ENCODE results near the gene GGA2.
"Not testable (repeated sequence)": the region's sequence is repeated elsewhere in the genome, so short reads cannot be mapped to it uniquely, and the experiment has no call there.

Gene GGA2

GRCh38 chr16:23524886-23525285 lies 14.6 kb upstream of the GGA2 start:
- no peak for DNase-seq (ENCODE audit: low spot score)

DNA sequence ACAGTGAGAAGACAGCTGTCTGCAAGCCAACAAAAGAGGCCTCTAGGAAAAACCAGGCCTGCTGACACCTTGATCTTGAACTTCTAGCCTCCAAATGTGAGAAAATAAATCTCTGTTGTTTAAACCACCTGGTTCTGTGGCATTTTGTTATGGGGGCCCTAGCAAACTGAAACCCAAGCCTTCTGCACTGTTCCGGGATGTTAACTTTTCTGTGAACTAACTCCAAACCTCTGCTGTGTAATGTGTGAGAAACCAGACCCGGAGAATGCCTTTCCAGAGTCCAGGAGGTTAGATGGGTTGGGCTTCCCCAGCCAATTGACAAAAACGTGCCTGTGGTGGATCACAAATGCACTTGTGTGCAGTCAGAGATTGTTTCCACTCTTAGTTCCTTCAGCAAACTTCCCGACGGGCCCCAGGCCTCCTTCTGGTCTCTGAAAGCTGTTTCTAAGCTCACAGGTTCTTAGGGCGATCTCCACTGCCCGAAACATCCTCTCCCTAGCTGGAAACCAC lies 13.6 kb upstream of the GGA2 start:
- no peak for DNase-seq (ENCODE audit: low spot score)

DNA sequence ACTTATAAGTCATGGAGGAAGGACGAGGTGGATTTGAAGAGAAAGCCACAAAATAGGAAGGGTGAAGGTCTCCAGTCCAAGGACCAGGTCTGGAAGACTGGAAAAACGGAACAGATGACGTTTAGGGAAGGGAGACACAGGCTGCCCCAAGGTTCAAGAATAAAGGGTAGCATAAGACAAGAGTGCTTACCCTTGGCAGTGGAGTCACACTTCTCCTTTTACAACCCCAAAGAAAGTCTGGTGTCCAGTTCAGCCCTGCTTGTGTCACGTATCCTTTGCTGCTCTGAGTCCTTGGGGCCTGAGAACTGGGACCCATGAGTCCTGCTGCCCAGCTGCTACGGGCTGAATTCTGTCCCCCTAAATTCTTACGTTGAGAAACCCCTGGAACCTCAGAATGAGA lies 13.0 kb upstream of the GGA2 start:
- DNase-seq (ENCODE audit: low spot score): no peak

GRCh38 chr16:23521965-23522364 lies 11.7 kb upstream of the GGA2 start:
- DNase-seq (ENCODE audit: low spot score): no peak

DNA sequence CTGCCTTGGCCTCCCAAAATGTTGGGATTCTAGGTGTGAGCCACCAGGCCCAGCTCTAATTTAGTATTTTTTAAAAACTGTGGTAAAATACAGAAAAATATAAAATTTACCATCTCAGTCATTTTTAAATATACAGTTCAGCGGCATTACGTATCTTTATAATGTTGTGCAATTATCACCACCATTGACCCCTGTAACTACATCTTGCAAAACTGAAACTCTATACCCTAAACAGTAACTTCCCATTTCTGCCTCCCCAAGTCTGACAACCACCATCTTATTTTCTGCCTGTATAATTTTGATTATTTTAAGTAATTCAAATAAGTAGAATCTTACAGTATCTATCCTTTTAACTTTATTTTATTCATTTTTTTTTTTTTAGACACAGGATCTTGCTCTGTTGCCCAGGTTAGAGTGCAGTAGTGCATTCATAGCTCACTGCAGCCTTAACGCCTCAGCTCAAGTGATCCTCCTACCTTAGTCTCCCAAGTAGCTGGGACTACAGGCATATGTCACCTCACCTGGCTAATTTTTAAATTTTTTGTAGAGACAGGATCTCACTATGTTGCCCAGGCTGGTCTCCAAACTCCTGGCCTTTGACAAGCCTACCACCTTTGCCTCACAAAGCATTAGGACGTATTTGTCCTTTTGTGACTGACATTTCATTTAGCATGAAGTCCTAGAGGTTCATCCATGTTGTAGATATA lies 10.9 kb upstream of the GGA2 start:
- DNase-seq (ENCODE audit: low spot score): no peak

GRCh38 chr16:23520500-23520899 lies 10.2 kb upstream of the GGA2 start:
- DNase-seq (ENCODE audit: low spot score): no peak

GRCh38 chr16:23519282-23519681 lies 9.0 kb upstream of the GGA2 start:
- DNase-seq (ENCODE audit: low spot score): no peak

DNA sequence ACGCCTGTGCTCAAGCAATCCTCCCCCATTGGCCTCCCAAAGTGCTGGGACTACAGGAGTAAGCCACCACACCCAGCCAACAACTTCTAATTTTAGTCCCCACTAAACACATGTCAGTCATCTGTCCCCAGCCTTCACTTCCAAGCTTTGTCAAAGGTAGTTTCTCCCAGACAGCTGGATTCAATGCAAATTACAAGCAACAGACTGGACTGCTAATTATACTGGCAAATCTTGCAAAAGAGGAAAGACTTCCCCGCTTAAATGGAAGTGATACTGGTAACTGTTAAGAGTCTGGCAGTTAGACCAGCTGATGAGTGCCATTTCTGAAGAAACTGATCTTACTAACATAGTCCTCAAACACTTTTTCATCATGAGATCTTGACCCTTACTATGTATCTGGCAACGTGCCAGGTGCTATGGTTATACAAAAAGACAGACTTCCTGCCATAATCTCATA lies 8.2 kb upstream of the GGA2 start:
- DNase-seq (ENCODE audit: low spot score): no peak

- DNase-seq (ENCODE audit: low spot score): no peak
These were observed 6.3 kb upstream of the GGA2 start for GRCh38 chr16:23516366-23517137.

GRCh38 chr16:23515881-23516280 lies 5.6 kb upstream of the GGA2 start:
- DNase-seq (ENCODE audit: low spot score): no peak

DNA sequence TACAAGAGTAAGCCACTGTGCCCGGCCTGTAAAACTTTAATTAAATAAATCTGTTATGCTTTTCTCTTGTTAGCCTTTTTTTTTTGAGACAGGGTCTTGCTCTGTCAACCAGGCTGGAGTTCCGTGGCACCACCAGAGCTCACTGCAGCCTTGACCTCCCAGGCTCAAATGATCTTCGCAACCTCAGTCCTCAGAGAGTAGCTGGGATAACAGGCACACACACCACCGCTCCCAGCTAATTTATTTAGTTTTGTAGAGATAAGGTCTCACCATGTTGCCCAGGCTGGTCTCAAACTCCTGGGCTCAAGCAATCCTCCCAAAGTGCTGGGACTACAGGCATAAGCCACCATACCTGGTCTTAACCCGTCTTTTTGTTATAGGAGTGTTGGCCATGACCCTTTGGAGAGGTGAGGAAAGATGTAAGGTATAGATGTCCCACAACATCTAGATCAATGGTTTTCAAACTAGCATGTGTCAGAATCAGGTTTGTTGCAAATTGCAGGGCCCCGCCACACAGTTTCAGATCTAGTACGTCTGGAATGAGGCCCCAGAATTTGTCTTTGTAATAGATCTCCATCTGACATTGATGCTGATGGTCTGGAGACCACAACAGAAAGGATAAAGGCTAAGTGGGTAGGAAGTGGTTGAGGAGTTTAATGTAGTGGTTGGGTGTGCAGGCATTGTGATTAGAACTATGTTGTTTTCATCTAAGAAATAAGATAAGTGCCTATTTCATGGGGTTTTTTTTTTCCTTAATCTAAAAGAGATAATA lies 4.3 kb upstream of the GGA2 start:
- no peak for DNase-seq (ENCODE audit: low spot score)

GRCh38 chr16:23512168-23512695 lies 1.9 kb upstream of the GGA2 start:
- no peak for DNase-seq (ENCODE audit: low spot score)

DNA sequence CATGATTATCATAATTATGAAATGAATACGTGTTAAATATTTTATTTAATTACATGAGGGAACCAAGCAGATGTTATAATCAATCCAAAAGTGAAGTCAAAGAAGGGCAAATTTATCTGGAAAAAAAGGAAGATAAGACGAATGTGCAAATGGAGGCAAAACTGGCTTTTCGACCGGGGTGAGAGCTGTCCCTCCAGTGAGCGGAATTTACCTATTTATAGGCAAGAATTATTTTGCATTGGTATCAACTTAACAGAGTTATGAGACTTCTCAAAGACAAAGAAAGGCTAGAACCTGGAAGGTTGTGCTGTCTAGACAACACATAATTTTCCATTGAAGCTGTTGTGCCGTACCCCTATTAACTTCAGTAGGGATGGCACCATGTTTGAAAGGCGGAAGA lies 1.4 kb upstream of the GGA2 start:
- DNase-seq (ENCODE audit: low spot score): no peak

DNA sequence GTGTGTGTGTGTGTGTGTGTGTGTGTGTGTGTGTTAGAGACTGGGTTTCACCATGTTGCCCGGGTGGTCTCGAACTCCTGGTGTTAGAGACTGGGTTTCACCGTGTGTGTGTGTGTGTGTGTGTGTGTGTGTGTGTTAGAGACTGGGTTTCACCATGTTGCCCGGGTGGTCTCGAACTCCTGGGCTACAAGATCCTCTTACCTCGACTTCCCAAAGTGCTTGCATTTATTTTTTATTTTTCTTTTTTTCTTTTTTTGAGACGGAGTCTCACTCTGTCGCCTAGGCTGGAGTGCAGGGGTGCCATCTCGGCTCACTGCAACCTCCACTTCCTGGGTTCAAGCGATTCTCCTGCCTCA lies 599 bp upstream of the GGA2 start:
- DNase-seq (ENCODE audit: low spot score): not testable (repeated sequence)

- peak; percentile 42 for DNase-seq (ENCODE audit: low spot score)
These were observed 521 bp downstream of the GGA2 start for GRCh38 chr16:23509782-23510163.

DNA sequence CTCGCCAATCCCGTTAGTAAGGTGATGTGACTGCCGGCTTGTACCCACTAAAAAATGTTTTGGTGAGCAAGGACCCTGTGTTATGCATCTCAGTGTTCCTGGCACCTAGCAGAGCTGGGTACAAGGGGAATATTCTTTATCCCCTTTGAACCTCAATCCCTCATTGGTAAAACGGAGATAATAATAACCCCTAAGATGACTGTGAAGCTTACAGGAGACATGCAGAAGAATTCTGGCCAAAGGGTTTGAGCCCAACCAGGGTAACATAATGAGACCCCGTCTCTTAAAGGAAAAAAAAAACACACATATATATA lies 896 bp downstream of the GGA2 start:
- DNase-seq (ENCODE audit: low spot score): no peak

GRCh38 chr16:23508589-23509440 lies 1.5 kb downstream of the GGA2 start:
- peak; percentile 74 for DNase-seq (ENCODE audit: low spot score)

- no peak for DNase-seq (ENCODE audit: low spot score)
These were observed 3.7 kb downstream of the GGA2 start for GRCh38 chr16:23506606-23506994.

DNA sequence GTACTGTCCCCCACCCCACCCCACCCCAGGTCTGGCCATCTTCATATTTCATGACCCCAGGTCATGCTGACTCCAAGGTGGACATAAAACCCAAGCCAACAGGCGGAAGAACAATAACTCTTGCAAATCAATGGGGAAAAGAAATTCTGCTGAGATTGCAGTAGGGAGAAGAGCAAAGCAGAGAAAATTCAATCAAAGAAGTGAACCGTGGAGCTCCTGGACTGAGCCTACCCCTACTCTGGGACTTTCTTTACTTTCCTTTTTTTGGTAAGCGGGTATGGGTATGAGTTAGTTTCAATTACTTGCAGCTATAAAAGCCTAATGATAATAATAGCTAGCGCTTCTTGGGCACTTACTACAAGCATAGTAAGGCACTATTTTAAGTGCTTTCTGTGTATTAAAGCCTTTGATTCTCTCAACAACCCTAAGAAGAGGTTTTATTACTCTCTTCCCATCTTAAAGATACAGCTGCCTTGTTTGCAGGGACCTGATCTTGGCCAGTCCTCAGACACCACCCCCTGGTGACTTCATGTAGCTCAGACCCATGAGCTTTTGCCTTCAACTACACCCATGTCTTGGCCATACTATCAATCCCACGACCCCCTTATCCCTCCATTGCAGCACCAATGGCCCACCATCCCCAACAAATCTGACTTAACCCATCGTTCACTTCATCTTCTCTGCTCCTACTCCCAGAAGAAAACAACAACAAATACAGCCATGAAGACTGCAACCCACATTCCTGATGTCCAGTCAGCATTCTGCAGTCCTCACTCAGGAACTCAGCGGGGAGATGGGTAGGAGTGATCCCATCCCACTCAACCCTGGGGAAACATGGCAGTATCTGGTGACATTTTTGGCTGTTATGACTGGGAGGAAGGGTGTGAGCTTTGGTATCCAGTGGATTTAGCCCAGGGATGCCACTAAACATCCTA lies 4.4 kb downstream of the GGA2 start:
- peak; percentile 23 for DNase-seq (ENCODE audit: low spot score)

- DNase-seq (ENCODE audit: low spot score): peak; percentile 45
These were observed 5.1 kb downstream of the GGA2 start for GRCh38 chr16:23505180-23505665.
